ENCODE results near the gene TMPRSS6.

The TMPRSS6 gene

DNA sequence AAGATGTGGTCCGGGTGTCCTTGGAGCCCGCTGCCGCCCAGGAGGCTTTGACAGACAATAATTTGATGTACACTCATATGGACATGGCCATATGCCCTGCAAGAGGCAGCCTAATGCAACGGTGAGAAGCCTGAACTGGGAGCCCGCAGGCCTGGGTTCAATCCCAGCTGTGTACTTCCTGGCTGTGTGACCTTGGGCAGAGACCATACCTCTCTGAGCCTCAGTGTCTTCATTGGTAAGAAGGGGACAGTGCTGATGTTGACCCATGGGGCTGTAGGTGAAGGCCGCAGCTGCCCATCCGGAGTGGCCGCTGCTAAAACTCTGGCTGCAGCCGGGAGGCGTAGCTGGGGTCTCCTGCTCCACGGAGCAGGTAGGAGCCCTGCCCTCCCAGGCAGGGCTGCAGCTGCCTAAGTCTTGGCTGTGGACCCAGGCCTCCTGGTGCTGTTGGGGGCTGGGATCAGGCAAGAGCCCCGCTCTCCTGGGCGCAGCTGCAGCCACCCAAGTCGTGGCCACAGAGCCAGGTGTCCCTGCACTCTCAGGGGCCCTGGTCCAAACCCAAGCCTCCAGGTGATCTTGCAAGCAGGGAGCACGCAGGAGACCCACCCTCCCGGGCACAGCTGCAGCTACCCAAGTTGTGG is 31.3 kb upstream of the TMPRSS6 start:
- DNase-seq (ENCODE audit: low spot score), result no peak

GRCh38 chr22:37139762-37140161 is 30.2 kb upstream of the TMPRSS6 start:
- DNase-seq (ENCODE audit: low spot score), result no peak

DNA sequence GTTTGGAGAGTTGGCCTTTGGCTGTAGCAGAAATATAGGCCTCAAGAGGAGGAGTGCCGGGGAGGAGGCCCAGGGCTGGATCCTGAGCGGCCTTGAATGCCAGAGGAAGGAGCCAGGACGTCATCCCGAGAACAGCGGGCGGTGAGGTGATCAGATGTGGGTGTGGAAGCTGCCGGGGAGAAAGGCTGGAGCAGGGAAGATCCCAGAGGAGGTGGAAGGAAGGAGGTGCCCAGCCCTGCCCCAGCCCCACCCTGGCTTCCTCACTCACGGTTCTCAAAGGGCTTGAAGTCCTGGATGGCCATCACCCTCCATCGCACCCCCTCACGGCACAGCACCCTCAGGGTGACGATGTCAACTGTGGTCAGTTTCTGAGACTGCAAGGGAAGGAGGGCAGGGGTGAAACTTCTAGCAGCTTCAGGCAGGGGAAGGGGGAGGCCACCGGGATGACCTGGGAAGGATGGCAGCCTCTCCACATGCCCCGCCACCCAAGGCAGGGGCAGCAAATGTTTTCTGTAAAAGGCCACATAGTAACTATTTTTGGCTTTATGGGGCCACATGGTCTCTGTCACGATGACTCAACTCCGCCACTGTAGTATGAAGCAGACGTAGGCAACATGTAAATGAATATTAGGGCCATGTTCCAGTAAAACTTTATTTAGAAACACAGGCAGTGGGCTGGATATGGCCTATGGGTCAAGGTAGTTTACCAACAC is 29.5 kb upstream of the TMPRSS6 start:
- DNase-seq (ENCODE audit: low spot score), result no peak

- no peak for DNase-seq (ENCODE audit: low spot score)
These were observed 28.6 kb upstream of the TMPRSS6 start for GRCh38 chr22:37137903-37138665.

GRCh38 chr22:37137131-37137530 is 27.6 kb upstream of the TMPRSS6 start:
- no peak for DNase-seq (ENCODE audit: low spot score)

- DNase-seq (ENCODE audit: low spot score), result no peak
These were observed 25.5 kb upstream of the TMPRSS6 start for GRCh38 chr22:37135023-37135422.

GRCh38 chr22:37133304-37134018 is 23.9 kb upstream of the TMPRSS6 start:
- no peak for DNase-seq (ENCODE audit: low spot score)

DNA sequence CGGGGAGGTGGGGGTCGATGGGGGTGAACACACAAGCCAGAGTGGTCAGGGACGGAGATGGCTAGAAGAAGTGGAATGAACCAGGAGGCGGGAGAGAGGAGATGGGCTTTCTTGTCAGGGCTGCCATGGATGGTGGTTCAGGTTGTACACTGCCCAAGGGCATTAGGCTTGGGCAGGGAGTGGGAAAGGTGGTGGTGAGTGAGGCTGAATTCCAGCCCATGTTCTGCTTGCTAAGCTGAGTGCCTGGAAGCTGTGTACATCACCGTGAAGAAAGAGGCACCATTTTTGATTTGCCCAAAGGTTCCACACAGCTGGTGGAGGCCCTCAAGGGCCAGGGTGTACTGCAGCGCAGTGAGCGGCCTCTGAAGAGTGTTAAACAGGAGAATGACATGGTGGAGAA is 23.3 kb upstream of the TMPRSS6 start:
- no peak for DNase-seq (ENCODE audit: low spot score)

GRCh38 chr22:37129866-37130441 is 20.4 kb upstream of the TMPRSS6 start:
- no peak for DNase-seq (ENCODE audit: low spot score)

DNA sequence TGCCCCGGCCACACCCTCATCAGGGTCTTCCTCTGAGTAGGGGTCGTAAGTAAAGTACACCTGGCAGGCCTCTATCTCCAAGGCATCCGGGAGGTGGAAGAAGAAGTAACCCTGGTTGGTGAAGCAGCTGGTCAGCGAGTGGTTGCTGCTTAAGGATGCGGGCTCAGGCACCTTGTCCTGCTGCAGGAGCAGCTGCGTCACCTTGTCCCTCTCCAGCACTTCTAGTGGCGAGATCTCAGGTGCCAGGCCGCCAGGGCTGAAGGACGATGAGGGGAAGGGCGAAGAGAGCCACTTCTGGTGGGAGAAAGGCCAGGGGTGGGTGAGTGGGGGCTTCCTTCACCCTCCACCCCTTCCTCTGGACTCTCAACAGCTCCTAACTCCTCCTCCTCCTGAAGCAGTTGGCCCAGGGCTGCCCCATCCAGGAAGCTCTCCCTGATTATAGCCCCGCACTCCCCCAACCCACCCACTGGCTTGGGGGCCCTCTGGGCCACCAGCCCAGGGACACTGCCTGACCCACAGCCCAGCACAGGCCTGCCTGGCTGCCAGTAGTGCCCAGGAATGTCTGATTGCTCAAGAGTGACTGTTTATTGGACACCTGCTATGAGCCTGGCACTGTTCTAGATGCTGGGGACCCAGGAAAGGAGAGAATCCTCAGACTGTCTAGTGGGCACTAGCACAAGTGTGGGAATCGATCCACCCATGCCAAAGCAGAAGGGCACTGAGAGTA is 19.2 kb upstream of the TMPRSS6 start:
- no peak for DNase-seq (ENCODE audit: low spot score)

GRCh38 chr22:37127350-37127878 is 17.9 kb upstream of the TMPRSS6 start:
- DNase-seq (ENCODE audit: low spot score), result no peak

DNA sequence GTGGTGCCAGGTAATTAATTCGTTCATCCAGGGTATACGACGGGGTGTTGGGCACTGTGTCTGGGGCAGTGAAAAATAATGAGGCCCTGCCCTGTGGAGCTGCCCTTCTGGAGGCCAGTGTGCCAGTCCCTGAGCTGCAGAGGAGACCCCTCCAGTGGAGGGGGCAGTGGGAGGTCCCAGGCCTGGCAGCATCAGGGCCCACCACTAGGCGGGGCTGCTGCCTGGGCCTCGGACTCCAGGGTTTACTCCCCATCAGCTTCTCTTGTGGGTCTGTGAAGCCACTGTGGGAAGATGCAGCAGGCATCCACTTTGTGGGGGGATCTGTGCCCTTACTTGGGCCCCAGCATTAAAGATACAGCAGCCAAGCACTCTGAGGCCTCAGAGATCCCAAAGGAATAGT is 17.4 kb upstream of the TMPRSS6 start:
- DNase-seq (ENCODE audit: low spot score), result no peak

GRCh38 chr22:37126383-37126782 is 16.9 kb upstream of the TMPRSS6 start:
- no peak for DNase-seq (ENCODE audit: low spot score)

- no peak for DNase-seq (ENCODE audit: low spot score)
These were observed 14.1 kb upstream of the TMPRSS6 start for GRCh38 chr22:37123649-37124048.

- DNase-seq (ENCODE audit: low spot score), result no peak
These were observed 13.2 kb upstream of the TMPRSS6 start for GRCh38 chr22:37122598-37123180.

- no peak for DNase-seq (ENCODE audit: low spot score)
These were observed 12.5 kb upstream of the TMPRSS6 start for GRCh38 chr22:37121887-37122591.

- no peak for DNase-seq (ENCODE audit: low spot score)
These were observed 11.2 kb upstream of the TMPRSS6 start for GRCh38 chr22:37120569-37121340.

DNA sequence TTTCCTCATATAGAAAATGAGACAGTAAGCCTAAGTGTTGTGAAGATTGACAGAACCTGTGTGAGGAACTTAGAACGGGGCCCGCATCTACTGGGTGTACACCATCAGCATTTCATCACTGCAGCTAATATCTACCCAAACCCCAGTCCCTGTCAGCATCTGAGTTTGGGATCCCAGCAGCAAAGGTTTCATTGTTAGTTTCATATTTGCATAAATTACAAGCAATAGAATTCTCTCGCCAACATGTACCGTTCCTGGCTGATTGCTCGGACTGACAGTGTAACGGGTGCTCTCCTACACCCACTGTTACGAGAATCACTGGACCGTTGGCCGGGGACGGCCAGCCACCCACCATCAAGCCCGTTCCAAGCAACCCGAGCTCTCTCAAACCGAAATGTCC is 10.4 kb upstream of the TMPRSS6 start:
- DNase-seq (ENCODE audit: low spot score), result no peak

GRCh38 chr22:37118083-37118482 is 8.6 kb upstream of the TMPRSS6 start:
- DNase-seq (ENCODE audit: low spot score), result no peak
